ENCODE measurements around the gene MTMR3.

GRCh38 chr22:29914991-29915533 is 32.1 kb downstream of the MTMR3 start:
- TF ChIP-seq FOXM1 (IDR thresholded peaks at IDR 0.05; ENCODE audit: borderline replicate concordance, low read depth) = no peak
- no peak for TF ChIP-seq RAD21 (IDR thresholded peaks at IDR 0.05; ENCODE audit: low read depth)
- no peak for TF ChIP-seq REST (IDR thresholded peaks at IDR 0.05; ENCODE audit: low read depth)
- no peak for TF ChIP-seq MAX (IDR thresholded peaks at IDR 0.05)

Data from Ishikawa (cell line).